AG10803 (cell line): ENCODE data around the gene RNASEH2A.

ENCODE experiments used
- DNase-seq: peaks from one replicate; pipeline ENCODE4 v3.0.0; 2010; ENCODE audit warnings: low read depth
- H3K4me3 ChIP-seq: 2 replicates; pipeline ENCODE4 v1.5.1; 2011; ENCODE audit warnings: mild to moderate bottlenecking, low read length, control low read depth
- CTCF ChIP-seq: conservative IDR thresholded peaks from 2 replicates; pipeline ENCODE4 v1.5.1; 2011; ENCODE audit warnings: mild to moderate bottlenecking, low read length, control low read depth, inconsistent platforms

RNASEH2A gene

GRCh38 chr19:12786952-12787351, 19.4 kb upstream of the RNASEH2A start:
- H3K4me3 ChIP-seq = no peak overlapping the region
- no peak for DNase-seq
- TF ChIP-seq CTCF = no peak

GRCh38 chr19:12787458-12787857, 18.9 kb upstream of the RNASEH2A start:
- no peak for DNase-seq
- no peak overlapping the region for H3K4me3 ChIP-seq
- no peak for TF ChIP-seq CTCF

- no peak for TF ChIP-seq CTCF
- peak overlapping the region; percentile 99 for H3K4me3 ChIP-seq
- DNase-seq = no peak
Measured at GRCh38 chr19:12788042-12788681, 18.2 kb upstream of the RNASEH2A start.

- peak overlapping the region; percentile 99 for H3K4me3 ChIP-seq
- DNase-seq = peak; percentile 72
- TF ChIP-seq CTCF = no peak
Measured at GRCh38 chr19:12788682-12789097, 17.7 kb upstream of the RNASEH2A start.

- no peak for DNase-seq
- H3K4me3 ChIP-seq = peak overlapping the region; percentile 99
- TF ChIP-seq CTCF = no peak
Measured at GRCh38 chr19:12789098-12789903, 17.1 kb upstream of the RNASEH2A start.

GRCh38 chr19:12789904-12790619, 16.3 kb upstream of the RNASEH2A start:
- TF ChIP-seq CTCF = no peak
- H3K4me3 ChIP-seq = peak overlapping the region; percentile 99
- peak; percentile 97 for DNase-seq
